HCT116 (cell line): ENCODE measurements around the gene TMEM131. TPM values are rescaled to one million over a fixed set of nuclear protein-coding genes. Genes with fewer than 3 reads are reported as not detected.

Experiments used
- ATAC-seq: fragments of 200-7000 bp; cut with Tn5 transposase; 2 replicates; pipeline ENCODE4 v1.9.1; 2020; ENCODE audit warnings: mild to moderate bottlenecking, moderate library complexity
- BruUV-seq: library from RNA; stranded (reverse); fragments of 400-500 nt; replicated peaks from 2 replicates; lab custom pipeline; 2021; lab: Mats Ljungman, UMichigan
- CTCF ChIA-PET: fragments of 300-600 bp; sonication (Branson Sonifier 250); formaldehyde crosslinking; loops from one replicate; lab custom pipeline; 2021; ENCODE audit warnings: antibody characterized with exemption; lab: Charles Lee
- POLR2A ChIA-PET: fragments of 300-600, 350-600 bp; sonication (Branson Sonifier 250); formaldehyde crosslinking; loops from one replicate; lab custom pipeline; 2021; ENCODE audit warnings: antibody characterized with exemption; lab: Charles Lee
- RAD21 ChIA-PET, 2 experiments: fragments of 300-600 bp; sonication (Branson Sonifier 250); formaldehyde crosslinking; loops; one replicate each; lab custom pipeline; 2023; ENCODE audit warnings: low total read pairs in 2 of 2; ENCODE audit not compliant: uncharacterized antibody in 2 of 2, unreplicated experiment in 2 of 2, low non-redundant PET in 1 of 2; lab: Charles Lee
- DNase-seq: peaks from one replicate; pipeline ENCODE4 v3.0.0-alpha.2; 2010; ENCODE audit warnings: low read depth, low spot score
- H2AFZ ChIP-seq: fragments of 200-600 bp; shearing (Covaris generic), sonication (generic); 2 replicates; pipeline ENCODE4 v1.6.1; 2017; ENCODE audit warnings: low read depth, mixed run types, mixed read lengths, antibody characterized with exemption, low read length; ENCODE audit not compliant: poor library complexity, severe bottlenecking
- H3K27ac ChIP-seq: 2 replicates; pipeline ENCODE4 v1.5.1; 2012; ENCODE audit warnings: low read depth, low read length
- H3K27me3 ChIP-seq: fragments of 200-600 bp; sonication (generic); 2 replicates; pipeline ENCODE4 v1.6.1; 2016; ENCODE audit warnings: mixed run types, low read length, mixed read lengths; ENCODE audit not compliant: insufficient read depth
- H3K36me3 ChIP-seq, 2 experiments: fragments of 200-500 bp in 1 of 2; fragments of 200-600 bp in 1 of 2; sonication (Bioruptor generic) in 1 of 2; sonication (generic) in 1 of 2; 2 replicates each; pipeline versions ENCODE4 v1.5.1 to v1.6.1; 2014 to 2016; ENCODE audit warnings: low read length in 2 of 2, inconsistent platforms in 1 of 2, mixed read lengths in 1 of 2, mixed run types in 1 of 2; ENCODE audit not compliant: insufficient read depth in 2 of 2, control insufficient read depth in 1 of 2
- H3K4me1 ChIP-seq, 2 experiments: fragments of 200-600 bp in 1 of 2; sonication (generic) in 1 of 2; 2 replicates each; pipeline versions ENCODE4 v1.5.1 to v1.6.1; 2012 to 2017; ENCODE audit warnings: low read length in 2 of 2, inconsistent platforms in 1 of 2, mild to moderate bottlenecking in 1 of 2, mixed read lengths in 1 of 2, mixed run types in 1 of 2, moderate library complexity in 1 of 2; ENCODE audit not compliant: insufficient read depth in 2 of 2, control insufficient read depth in 1 of 2
- H3K4me2 ChIP-seq: fragments of 200-600 bp; sonication (generic); 2 replicates; pipeline ENCODE4 v1.6.1; 2017; ENCODE audit warnings: mixed run types, low read length, mixed read lengths
- H3K4me3 ChIP-seq, 2 experiments: fragments of 200-600 bp in 1 of 2; sonication (generic) in 1 of 2; replicated peaks in 1 of 2; 2 replicates each; pipeline ENCODE4 v1.5.1; 2011 to 2016; ENCODE audit warnings: low read length in 2 of 2, control low read depth in 1 of 2, low read depth in 1 of 2, mild to moderate bottlenecking in 1 of 2, mixed read lengths in 1 of 2, mixed run types in 1 of 2
- H3K79me2 ChIP-seq: fragments of 200-600 bp; sonication (generic); 2 replicates; pipeline ENCODE4 v1.6.1; 2017; ENCODE audit warnings: mild to moderate bottlenecking, mixed run types, low read length, moderate library complexity, mixed read lengths; ENCODE audit not compliant: insufficient read depth
- H3K9ac ChIP-seq: fragments of 200-600 bp; sonication (generic); 2 replicates; pipeline ENCODE4 v1.6.1; 2016; ENCODE audit warnings: low read length, mixed read lengths
- H3K9me2 ChIP-seq: fragments of 200-600 bp; sonication (generic), shearing (Covaris generic); 2 replicates; pipeline ENCODE4 v1.6.1; 2017; ENCODE audit warnings: mixed run types, mild to moderate bottlenecking, moderate library complexity; ENCODE audit not compliant: insufficient read depth
- H3K9me3 ChIP-seq, 2 experiments: fragments of 200-500 bp in 1 of 2; fragments of 200-600 bp in 1 of 2; sonication (Bioruptor generic) in 1 of 2; sonication (generic) in 1 of 2; 2 replicates each; pipeline ENCODE4 v1.6.1; 2014 to 2017; ENCODE audit warnings: low read length in 2 of 2, mixed read lengths in 2 of 2, inconsistent platforms in 1 of 2, low read depth in 1 of 2, mild to moderate bottlenecking in 1 of 2, mixed run types in 1 of 2, moderate library complexity in 1 of 2; ENCODE audit not compliant: control insufficient read depth in 1 of 2, insufficient read depth in 1 of 2
- H4K20me1 ChIP-seq: fragments of 200-600 bp; sonication (generic), shearing (Covaris generic); 2 replicates; pipeline ENCODE4 v1.6.1; 2017; ENCODE audit warnings: mixed run types, mild to moderate bottlenecking, moderate library complexity; ENCODE audit not compliant: insufficient read depth
- ATF3 ChIP-seq: IDR thresholded peaks from 2 replicates; pipeline ENCODE4 v1.6.1; 2012
- CEBPB ChIP-seq: IDR thresholded peaks from 2 replicates; pipeline ENCODE4 v1.6.1; 2012; ENCODE audit warnings: low read depth
- EGR1 ChIP-seq: IDR thresholded peaks from 2 replicates; pipeline ENCODE4 v1.6.1; 2012; ENCODE audit warnings: low read depth
- ELF1 ChIP-seq: IDR thresholded peaks from 2 replicates; pipeline ENCODE4 v1.6.1; 2012; ENCODE audit warnings: low read depth, borderline replicate concordance
- EZH2 ChIP-seq: fragments of 200-600 bp; sonication (generic); IDR thresholded peaks from 2 replicates; pipeline ENCODE4 v1.6.1; 2017; ENCODE audit warnings: antibody characterized with exemption, mixed run types
- EZH2phosphoT487 ChIP-seq: fragments of 200-600 bp; IDR thresholded peaks from 2 replicates; pipeline ENCODE4 v1.6.1; 2018; ENCODE audit warnings: antibody characterized with exemption, borderline replicate concordance
- FOSL1 ChIP-seq: IDR thresholded peaks from 2 replicates; pipeline ENCODE4 v1.6.1; 2012; ENCODE audit warnings: low read depth
- JUND ChIP-seq: IDR thresholded peaks from 2 replicates; pipeline ENCODE4 v1.6.1; 2012
- MAX ChIP-seq: IDR thresholded peaks from 2 replicates; pipeline ENCODE4 v1.6.1; 2012
- POLR2A ChIP-seq: IDR thresholded peaks from 2 replicates; pipeline ENCODE4 v1.7.0; 2011; ENCODE audit warnings: borderline replicate concordance; ENCODE audit not compliant: insufficient read depth, insufficient read length; ENCODE audit errors: extremely low read depth
- POLR2AphosphoS5 ChIP-seq: IDR thresholded peaks from 2 replicates; pipeline ENCODE4 v1.6.1; 2011; ENCODE audit warnings: mild to moderate bottlenecking, low read depth, low read length, moderate library complexity
- RAD21 ChIP-seq: IDR thresholded peaks from 2 replicates; pipeline ENCODE4 v1.6.1; 2012; ENCODE audit warnings: low read depth, mild to moderate bottlenecking
- REST ChIP-seq: IDR thresholded peaks from 2 replicates; pipeline ENCODE4 v1.6.1; 2012; ENCODE audit warnings: low read depth
- SP1 ChIP-seq: IDR thresholded peaks from 2 replicates; pipeline ENCODE4 v1.6.1; 2012; ENCODE audit warnings: low read depth
- SRF ChIP-seq: IDR thresholded peaks from 2 replicates; pipeline ENCODE4 v1.6.1; 2012; ENCODE audit warnings: low read depth
- YY1 ChIP-seq: IDR thresholded peaks from 2 replicates; pipeline ENCODE4 v1.6.1; 2011; ENCODE audit warnings: low read length, low read depth, moderate library complexity, mild to moderate bottlenecking; ENCODE audit not compliant: insufficient replicate concordance; ENCODE audit errors: extremely low read depth
- ZBTB33 ChIP-seq: IDR thresholded peaks from 2 replicates; pipeline ENCODE4 v1.6.1; 2011; ENCODE audit warnings: mild to moderate bottlenecking, low read length, moderate library complexity; ENCODE audit not compliant: insufficient replicate concordance; ENCODE audit errors: extremely low read depth
- ZFX ChIP-seq: fragments of 450-650 bp; IDR thresholded peaks from 2 replicates; pipeline ENCODE4 v1.6.1; 2017
- ZNF274 ChIP-seq: fragments of 200-500 bp; sonication (Bioruptor generic); IDR thresholded peaks from 2 replicates; pipeline ENCODE4 v1.6.1; 2014; ENCODE audit warnings: mild to moderate bottlenecking, low read depth, low read length, inconsistent platforms
- intact Hi-C: fragments of 100-400 bp; cut with micrococcal nuclease; formaldehyde crosslinking; loops from 2 replicates; pipeline ENCODE4 v1.10.0; 2022
- total RNA-seq: library from RNA; stranded (reverse); gene quantifications from one replicate; pipeline ENCODE4 v1.2.1, GENCODE V29; 2021; ENCODE audit not compliant: unreplicated experiment
- TF ChIP-seq, protein P1 (sequence below), 3 experiments: fragments of 200-600 bp in 1 of 3; sonication (generic) in 1 of 3; IDR thresholded peaks in 2 of 3; conservative IDR thresholded peaks in 1 of 3; 2 replicates each; pipeline ENCODE4 v1.5.1; 2012 to 2017; ENCODE audit warnings: low read depth in 2 of 3, low read length in 2 of 3, antibody characterized with exemption in 1 of 3, borderline replicate concordance in 1 of 3, control low read depth in 1 of 3, mild to moderate bottlenecking in 1 of 3, mixed read lengths in 1 of 3, mixed run types in 1 of 3, moderate library complexity in 1 of 3; ENCODE audit not compliant: insufficient read depth in 1 of 3

The TMEM131 gene
- total RNA-seq, 1 experiment from 2014 or later = 51.5 TPM

DNA sequence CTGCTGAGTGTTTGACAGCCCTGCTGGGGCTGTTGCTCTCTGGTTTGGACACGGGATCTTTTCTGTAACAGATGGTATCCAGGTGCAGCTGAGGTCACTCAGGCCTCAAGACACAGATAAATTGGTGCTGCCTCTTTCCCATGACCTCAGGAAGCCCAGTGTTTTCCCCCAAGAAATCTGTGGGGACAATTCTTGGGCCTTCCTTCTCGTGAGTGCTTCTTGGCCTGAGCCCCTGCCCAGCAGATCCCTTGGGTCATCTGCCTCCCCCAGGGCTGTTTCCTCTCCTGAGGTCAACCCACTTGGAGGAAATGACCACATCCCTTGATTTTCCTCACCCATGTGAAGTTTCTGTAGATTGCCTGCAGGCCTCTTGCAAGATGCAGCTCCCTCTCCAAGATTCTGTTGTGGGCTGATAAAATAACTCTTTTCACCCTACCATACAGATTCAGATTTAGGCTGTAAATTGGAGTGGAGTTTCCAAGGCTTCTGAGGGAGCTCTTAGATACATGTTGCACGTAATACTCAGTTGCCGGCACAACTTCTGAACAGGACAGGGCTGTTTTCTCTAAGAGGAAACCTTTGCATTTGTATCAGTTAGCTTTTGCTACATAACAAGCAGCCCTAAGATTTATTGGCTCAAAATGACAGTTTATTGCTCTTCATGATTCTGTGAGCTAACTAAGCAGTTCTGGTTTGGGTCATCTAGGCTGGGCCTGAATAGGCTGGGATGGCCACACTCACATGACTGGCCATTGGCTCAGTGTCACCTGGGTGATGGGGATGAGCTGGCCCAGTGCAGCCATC lies 269.3 kb downstream of the TMEM131 start:
- Histone ChIP-seq H3K79me2 (no peaks in the 10 kb centered on the region), H3K9ac (no peak overlapping the region), H3K27me3 (no peaks in the 10 kb centered on the region), H3K9me3 (no peaks in the 10 kb centered on the region), H3K4me2 (no peak overlapping the region), H3K4me3 (no peak overlapping the region), H3K9me2 (no peaks in the 10 kb centered on the region), H3K36me3 (no peaks in the 10 kb centered on the region), H3K27ac (no peak overlapping the region), H2AFZ (no peak overlapping the region), H3K4me1 (peaks cover 0 to 5% of the 10 kb centered on the region in 2 experiments; a peak in 2 of 4 replicates), H4K20me1 (no peaks in the 10 kb centered on the region)
- no peak for ATAC-seq
- intact Hi-C loops = no loop called here
- ChIA-PET POLR2A (no interaction called here), CTCF (interaction anchor here (1.1 kb wide), 1 partner anchor 14 kb away, joined by 3 read pairs; no protein-coding TSS in a partner anchor), RAD21 (no interaction called here)
- no TSS peak for BruUV-seq
- no peak for DNase-seq
- TF ChIP-seq POLR2AphosphoS5 (no peak), ZFX (no peak), EZH2 (no peak), ZNF274 (no peak), EGR1 (no peak), REST (no peak), SP1 (no peak), YY1 (no peak), POLR2A (no peak), RAD21 (no peak), EZH2phosphoT487 (no peak), CEBPB (no peak), ZBTB33 (no peak), ATF3 (no peak), MAX (no peak), FOSL1 (no peak), SRF (no peak), JUND (no peak), ELF1 (no peak)
- TF ChIP-seq, protein P1, sequence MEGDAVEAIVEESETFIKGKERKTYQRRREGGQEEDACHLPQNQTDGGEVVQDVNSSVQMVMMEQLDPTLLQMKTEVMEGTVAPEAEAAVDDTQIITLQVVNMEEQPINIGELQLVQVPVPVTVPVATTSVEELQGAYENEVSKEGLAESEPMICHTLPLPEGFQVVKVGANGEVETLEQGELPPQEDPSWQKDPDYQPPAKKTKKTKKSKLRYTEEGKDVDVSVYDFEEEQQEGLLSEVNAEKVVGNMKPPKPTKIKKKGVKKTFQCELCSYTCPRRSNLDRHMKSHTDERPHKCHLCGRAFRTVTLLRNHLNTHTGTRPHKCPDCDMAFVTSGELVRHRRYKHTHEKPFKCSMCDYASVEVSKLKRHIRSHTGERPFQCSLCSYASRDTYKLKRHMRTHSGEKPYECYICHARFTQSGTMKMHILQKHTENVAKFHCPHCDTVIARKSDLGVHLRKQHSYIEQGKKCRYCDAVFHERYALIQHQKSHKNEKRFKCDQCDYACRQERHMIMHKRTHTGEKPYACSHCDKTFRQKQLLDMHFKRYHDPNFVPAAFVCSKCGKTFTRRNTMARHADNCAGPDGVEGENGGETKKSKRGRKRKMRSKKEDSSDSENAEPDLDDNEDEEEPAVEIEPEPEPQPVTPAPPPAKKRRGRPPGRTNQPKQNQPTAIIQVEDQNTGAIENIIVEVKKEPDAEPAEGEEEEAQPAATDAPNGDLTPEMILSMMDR (IDR thresholded peaks at IDR 0.05 in 2 of 3, conservative IDR thresholded peaks at IDR 0.05 in 1 of 3; ENCODE audit: borderline replicate concordance in 1 of 3, insufficient read depth in 1 of 3, low read depth in 2 of 3, low read length in 2 of 3) = no peak
